Amniotic epithelial cell (primary cell): ENCODE data around the gene LAMC1.
A peak's percentile ranks its signal among the peaks of the same experiment; 100 is the strongest.

Source experiments
- DNase-seq: peaks from one replicate; pipeline ENCODE4 v3.0.0-alpha.2; 2010; ENCODE audit warnings: low read depth

The LAMC1 gene

DNA sequence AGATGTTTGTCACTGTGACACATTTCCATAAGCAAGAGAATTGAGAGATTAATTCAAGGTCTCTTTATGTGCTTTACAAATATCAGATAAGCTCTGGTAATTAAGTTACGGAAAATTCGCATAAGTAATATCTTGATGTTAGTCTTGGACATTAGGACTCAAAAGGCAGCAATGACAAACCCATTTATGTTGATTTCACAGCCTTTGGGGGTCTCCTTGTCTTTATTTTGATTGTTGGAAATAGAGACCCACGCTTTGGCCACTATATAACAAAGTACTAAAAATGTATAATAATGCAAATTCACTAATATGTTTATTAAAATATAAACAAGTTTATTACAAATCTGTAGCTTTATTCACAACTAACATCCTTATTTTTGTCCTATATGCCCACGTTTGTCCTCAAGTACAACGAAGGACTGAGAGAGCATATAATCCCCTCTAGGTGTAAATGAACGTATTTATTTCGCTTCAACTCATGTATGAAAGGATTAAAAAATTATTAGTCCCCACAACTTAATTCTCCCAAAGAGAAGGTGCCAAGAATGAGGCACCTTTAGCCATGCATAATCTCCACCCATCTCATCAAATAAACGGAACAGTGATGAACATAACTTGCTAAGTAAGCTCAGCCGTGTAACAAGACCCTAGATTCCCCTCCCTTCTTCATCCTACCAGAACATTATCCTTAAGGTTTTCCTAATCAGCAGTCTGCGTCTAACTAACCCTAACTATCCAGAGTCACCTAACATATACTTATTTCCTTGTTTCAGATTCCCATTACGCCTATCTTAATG, 1.6 kb upstream of the LAMC1 start:
- DNase-seq, result no peak

DNA sequence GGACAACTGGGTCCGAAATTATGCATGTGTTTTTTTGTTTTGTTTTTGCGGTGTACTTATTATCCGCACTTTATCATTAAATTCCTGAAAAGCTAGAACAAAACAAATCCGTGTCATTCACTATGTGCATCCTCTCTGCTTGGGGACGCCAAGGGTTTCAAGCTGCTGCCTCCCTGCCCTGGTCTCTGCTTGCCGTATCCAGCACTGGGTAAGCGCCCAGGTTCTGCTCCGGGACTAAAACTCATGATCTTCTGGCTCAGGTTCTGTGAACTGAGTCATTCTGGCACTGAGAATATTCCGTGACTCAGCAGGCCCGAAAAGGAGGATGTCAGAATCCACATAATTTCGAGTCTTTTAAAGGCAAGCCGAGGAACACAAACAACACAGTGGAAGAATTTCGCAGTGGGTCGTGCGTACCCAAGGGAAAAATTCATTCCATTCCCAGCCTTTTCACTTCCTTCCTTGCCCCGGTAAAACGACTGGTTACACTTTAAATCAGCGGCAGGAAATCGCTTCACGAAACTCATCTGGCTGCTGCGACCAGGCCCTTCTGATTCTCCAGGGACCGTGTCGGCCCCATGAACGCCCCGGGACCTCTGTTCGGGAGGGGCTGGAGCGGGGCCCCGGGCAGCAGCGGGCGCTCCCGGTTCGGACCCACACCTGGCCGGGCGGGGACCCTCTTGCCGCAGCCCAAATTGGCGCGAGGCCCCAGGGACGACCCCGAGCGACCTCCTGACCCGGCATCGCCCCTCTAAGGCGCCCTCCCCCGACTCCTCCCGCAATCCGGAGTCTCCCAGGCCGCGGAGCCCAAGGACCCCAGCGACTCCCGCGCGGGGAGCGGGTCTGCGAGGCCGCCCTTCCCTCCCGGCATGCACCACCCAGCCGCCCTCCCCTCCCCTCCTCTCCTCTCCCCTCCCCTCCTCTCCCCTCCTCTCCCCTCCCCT, 746 bp upstream of the LAMC1 start:
- peak; percentile 97 for DNase-seq

DNA sequence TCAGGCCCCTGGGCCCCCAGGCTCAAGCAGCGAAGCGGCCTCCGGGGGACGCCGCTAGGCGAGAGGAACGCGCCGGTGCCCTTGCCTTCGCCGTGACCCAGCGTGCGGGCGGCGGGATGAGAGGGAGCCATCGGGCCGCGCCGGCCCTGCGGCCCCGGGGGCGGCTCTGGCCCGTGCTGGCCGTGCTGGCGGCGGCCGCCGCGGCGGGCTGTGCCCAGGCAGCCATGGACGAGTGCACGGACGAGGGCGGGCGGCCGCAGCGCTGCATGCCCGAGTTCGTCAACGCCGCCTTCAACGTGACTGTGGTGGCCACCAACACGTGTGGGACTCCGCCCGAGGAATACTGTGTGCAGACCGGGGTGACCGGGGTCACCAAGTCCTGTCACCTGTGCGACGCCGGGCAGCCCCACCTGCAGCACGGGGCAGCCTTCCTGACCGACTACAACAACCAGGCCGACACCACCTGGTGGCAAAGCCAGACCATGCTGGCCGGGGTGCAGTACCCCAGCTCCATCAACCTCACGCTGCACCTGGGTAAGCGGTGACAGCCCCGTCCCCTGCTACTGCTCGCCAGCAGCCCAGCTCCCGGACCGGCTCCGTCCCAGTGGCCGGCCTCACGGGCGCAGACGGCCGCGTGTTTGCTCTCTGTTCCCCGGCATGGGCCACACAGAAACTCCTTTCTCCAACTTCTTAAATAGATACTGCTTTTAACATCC, 539 bp downstream of the LAMC1 start:
- DNase-seq, result peak; percentile 58

DNA sequence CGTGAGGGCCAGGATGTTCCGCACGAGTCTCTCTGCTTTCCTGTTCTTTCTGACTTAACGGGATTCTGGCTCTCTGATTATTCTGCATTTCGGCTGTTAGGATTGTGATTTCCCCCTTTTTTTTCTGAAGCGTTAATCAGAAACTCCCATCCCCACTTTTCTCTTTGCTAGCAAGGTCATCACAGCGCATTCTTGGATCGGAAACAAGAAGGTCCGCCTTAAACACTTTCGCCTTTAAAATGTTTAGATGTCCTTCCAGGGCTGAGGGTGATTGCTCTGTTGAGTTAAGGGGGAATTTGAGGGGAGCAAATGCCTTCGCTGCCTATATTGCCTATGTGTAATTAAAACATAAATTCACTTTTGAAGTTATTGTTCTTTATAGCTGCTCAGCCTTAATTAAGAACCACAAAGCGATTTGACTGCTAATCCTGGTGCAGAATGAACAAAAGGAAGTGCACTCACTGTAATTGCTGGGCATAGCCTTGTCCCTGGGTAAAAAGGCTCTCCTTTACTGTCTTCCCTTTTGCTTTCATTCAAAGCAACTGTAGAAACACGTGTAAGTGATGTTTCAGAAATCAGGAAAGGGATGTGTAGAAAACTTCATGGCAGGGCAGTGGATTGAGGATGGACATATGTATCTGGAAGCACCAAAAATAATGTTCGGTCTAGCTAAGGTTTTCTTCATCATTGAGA, 1.2 kb downstream of the LAMC1 start:
- DNase-seq, result peak; percentile 39

DNA sequence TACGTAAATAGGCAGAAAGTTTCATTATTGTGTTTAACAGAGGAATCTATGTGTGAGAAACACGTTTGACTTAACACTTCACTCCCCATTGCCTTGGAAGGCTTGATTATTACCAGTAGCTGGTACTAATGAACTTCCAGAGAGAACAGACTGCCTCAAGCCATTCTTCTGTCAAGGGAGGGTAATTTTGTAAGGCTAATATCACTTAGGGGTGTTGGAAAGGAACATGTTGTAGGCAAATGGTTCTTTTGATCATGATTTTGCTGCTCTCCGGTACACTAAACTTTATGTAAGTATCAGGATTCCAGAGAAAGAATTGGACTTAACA, 1.8 kb downstream of the LAMC1 start:
- DNase-seq, result no peak

DNA sequence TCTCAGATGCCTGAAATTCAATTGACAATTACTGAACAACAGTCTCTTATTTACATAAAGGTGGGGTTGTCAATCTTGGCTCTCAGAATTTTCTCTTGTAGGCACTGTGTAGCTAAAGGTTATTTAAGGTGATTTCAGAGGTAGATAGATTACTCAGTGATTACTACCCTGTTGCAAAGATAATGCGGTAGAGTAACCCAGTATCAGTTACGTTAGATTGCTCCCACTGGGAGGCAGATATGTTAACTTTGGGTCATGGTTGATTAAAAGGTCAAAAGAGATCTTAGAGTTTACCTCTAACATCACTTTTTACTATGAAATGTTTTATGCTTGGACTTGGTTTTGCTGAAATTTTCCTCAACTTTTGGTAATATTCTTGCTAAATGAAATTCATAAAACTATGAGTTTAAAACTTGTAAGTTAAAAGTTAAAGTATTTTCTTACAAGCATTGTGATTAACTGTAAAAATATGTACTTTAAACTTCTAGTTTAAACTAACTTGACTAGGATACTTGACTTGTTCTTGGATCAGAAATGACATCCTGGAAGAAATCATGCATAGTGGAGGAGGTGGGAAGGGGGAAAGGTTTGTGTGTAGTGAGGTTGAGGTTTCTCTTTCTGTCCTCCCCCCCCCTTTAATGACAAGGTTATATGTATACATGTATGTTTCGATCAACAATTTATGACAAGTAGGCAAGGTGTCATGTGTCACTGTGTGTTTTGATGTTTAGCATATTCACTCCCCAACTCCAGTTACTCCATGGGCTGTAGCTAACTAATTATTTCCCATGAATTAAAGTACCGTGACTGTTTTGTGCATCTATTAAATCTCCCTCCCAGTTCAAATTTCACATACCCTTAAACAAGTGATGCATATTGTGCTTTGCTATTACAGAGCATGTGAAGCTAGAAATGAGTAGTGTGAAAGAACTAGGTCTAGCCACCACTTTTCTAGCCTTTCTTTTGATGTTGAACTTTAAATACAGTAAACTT, 2.9 kb downstream of the LAMC1 start:
- peak; percentile 61 for DNase-seq

DNA sequence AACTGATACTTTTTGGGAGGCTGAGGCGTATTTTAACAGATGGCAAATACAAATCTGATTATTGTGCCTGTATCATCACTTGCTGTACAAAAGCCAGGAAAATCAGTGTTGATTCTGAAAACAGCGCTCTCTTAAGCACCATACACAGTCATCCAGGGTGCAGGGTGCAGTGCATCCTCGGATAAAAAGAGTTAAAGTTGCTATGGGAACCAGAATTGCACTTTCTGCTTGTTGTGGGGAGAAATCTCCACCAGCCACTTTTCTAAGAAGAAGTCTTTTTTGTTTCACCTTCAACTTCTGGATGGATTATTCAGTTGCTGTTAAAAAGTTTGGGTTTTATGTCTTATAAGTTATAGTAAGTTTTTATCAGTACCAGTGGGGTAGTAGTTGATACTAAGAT, 3.8 kb downstream of the LAMC1 start:
- peak; percentile 41 for DNase-seq

DNA sequence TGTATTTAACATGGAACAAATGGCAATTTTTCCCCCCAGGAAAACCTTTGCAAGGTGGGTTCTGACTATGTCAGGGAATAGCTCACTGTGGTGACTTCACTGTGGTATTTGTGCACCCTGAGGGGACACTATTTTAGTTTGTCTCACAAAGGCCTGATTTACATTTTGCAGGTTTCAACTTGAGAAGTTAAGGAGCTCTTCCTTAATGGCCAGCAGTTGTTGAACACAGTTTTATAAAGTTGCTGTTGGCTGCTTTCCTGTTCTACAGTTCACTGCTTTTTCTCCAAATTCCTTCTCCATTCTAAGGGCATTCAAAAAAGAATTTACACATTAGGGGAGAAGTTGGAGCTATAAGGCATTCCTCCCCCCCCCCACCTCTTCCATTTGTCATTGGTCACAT, 4.6 kb downstream of the LAMC1 start:
- DNase-seq, result no peak

DNA sequence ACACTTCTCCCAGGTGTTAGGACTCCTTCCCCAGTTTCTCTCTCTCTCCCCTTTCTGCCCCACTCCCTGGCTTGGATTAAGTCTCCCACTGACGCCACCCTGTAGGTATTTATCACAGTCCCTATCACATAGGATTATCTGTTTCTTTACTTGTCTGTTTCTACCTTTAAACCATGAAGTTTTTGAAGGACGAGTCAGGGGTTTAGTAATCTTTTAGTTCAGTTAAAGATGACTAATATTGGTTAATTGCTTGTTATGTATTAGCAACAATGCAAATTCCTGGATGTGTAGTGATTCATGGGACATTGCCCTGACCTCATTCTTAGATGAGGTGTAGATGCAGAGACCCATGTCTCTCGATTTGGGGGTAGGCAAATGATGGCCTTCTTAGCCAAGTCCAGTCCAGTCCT, 6.4 kb downstream of the LAMC1 start:
- peak; percentile 81 for DNase-seq

DNA sequence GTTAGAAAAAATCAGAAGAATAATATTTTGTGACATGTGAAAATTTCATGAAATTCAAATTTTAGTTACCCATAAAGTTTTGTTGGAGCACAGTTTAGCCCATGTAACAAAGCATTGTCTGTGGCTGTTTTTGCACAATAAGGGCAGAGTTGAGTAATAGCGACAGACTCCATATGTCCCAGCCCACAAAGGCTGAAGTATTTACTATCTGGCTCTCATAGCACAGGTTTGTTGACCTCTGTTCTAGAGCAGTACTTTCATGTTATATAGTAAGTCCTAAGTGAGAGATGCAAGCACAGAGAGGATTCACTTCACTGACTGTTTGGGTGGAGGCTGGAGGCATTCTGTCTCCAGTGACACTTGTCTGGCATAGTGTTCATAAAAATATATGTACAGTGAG, 6.8 kb downstream of the LAMC1 start:
- DNase-seq, result peak; percentile 88

DNA sequence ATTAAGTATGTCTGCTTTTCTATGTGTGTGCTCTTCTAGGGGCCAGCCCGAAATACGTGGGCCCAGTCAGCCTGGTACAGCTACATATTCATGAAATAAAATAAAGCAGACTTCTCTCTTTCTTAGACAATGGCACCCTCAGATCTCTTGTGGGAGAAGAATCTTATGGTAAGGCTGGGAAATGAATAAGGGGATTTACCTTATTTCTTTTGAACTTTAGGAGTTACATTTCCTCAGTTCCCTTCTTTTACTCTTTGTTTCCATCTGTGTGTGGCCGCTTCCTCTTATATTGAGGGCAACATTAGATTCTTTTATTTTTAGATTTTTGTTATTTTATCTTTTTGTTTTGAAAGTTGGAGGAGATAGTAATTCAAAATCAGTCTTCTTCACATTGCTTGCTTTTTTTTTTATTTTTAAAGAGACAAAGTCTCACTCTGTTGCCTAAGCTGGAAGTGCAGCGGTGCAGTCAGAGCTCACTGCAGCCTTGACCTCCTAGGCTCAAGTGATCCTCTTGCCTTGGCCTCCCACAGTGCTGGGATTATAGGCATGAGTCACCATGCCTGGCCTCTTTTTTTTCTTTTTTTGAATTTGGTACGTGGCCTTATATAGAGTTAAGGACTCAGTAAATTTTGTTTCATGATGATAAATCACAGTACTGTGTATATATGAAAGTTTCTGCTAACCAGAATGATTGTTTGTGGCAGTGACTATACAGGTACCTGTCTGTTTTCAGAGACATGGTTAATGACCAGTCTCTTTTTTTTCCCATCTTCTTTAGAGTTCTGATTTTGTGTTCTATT, 9.1 kb downstream of the LAMC1 start:
- peak; percentile 60 for DNase-seq

DNA sequence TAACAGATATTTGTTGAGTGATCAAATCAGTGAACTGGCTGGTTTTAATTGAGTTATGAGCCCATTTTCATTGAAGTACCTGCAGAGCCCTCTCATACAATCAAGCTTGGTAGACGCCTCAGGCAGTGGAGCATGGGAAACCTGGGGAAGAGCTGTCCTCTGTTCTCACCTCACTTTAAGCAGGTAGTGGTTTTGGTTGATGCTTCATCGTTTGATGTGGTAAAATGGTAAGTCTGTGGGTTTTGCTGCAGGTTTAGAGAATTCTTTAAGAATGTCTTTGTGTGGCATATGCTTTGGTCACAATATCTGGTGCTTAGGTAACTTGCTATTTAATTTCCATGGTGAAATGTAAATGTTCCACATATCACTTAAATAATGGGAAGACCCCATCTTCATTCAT, 10.0 kb downstream of the LAMC1 start:
- DNase-seq, result no peak

DNA sequence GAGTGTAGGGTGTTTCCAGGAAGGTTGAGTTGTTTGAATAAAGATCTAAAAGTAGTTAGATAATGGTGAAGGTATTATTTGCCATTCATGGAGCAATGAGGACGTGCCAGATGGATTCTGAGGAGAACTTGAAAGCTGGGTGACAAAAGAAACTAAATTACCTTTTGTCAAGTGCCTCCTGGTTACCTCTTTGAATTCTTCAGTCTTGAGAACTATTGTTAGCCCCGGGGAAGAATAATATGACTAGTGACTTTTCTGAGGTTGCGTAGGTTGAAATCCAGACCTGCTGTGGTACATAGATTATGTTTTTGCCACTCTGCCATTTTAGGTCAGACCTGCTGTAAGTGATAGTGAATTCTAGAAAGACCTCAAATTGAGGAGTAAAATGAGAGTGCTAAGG, 11.5 kb downstream of the LAMC1 start:
- no peak for DNase-seq

DNA sequence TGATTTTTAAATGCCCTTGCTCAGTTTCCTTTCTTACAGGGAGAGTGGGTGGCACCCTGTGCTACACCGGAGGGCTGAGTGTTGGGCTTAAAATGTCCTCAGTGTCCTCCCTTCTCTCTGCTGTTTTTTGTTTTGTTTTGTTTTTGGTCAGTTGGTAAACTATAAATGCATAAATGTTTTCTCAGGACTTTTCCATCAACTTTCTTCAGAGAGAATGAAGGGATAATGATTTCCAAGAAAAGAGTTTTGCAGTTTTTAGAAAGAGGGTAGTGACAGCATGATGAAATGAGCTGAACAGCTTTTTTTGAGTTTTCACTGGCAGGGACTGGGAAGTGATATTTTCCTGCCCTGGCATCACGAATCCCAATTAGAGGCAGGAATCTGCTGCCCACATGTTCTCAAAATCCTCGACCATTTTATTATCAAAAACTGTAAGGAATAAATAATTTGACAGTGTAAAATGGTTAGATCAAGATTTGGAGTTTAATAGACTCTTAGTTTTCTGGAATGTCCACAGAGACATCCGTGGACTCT, 15.2 kb downstream of the LAMC1 start:
- no peak for DNase-seq

DNA sequence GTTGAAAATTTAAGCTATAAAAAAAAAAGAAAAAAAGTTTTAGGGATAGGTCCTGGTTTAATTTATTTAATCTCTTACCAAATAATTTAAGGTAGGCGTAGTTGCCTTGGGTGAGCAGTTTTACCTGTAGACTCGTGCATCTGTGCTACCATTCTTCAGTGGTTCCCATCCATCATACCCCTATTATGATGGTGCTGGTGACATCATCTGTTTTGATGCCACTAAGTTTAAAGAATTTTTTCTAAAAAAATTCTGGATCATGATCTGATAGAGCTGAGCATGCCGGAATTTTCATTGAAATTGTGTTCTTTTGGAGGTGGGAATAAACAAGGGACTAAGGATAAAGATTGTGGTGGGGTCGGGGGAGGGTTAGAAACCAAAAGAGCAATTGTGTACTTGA, 15.7 kb downstream of the LAMC1 start:
- no peak for DNase-seq

DNA sequence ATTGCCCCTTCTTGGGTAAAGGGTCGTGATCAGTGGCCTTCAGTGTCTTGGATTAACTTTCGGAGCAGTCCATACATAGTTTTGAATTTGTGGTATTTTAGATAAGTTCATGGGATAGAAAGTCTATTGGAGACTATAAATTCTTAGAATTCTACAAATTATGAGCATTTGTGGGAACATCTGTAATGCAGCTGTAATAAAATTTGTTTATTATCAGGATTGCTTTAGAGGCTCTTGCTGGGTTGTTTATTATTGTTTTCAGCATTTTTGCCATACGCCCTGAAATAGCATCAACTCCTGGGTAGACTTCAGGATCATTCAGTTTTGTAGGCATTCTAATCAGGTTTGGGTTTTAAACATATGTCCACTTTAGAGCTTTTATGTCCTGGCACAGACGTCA, 16.1 kb downstream of the LAMC1 start:
- DNase-seq, result no peak

DNA sequence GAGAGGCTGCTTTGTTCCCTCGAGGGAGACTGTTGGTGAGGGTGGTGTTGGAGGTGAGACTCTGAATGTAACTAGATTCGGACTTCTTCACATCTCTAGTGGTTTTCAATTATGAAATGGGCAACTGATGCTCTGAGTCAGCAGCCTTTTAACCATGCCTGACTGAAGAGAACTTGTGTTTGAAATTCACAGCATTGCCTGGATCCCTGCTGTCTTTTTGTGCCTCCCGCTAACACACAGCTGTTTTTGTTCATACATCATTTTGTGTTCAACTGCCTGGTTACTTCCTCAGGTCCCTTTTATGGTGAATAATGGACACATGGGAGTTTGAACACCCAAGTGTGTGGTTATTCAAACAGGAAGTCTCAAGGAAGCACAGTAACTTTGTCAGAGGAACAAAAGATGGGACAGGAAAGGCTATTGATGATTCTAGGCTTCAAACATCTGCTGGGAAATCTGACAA, 16.8 kb downstream of the LAMC1 start:
- peak; percentile 91 for DNase-seq

DNA sequence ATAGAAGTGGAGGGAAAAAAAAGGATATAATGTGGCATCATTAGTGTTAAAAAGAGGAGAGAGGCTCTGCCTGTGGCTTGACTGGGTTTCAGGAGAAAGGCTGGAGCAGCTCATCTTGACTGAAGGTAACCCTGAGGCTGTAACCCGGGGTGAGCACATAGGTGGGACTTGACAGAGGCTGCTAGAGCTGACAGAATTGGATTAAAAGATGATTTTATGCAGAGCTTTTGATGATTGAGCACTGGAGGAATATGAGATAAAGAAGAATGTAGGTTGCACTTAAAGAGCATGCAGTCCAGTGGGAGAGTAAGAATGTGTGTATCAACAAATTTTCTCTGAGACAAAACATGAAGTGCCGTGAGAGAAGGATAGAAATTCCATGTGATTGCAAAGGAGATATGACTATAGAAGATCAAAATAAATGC, 17.3 kb downstream of the LAMC1 start:
- peak; percentile 94 for DNase-seq

DNA sequence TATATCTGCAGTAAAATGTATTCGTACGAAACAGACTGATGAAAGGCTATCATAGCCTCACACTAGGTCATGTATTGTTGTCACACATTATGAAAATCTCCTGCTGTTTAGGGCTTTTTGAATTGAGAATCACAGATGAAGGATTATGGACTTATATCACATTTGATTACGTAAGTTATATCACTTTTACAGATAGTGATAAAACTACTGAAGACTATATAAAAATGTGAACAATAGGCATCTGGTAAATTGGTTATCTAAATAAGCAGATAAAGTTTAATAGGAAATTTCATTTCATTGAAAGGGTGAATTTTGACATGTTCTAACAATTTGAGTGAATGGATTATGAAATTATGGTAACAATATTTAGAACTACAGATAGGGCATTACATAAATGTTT, 20.0 kb downstream of the LAMC1 start:
- DNase-seq, result no peak
